ENCODE results near the gene PAK1.

GRCh38 chr11:77412814-77413213 is 61.1 kb downstream of the PAK1 start:
- no peak for TF ChIP-seq CTCF (IDR thresholded peaks at IDR 0.05; ENCODE audit: insufficient read depth, low read length)
- TF ChIP-seq GABPA (IDR thresholded peaks at IDR 0.05; ENCODE audit: low read depth): no peak
- no peak for TF ChIP-seq POLR2AphosphoS5 (IDR thresholded peaks at IDR 0.05; ENCODE audit: low read depth)
- no peak for TF ChIP-seq REST (IDR thresholded peaks at IDR 0.05; ENCODE audit: insufficient replicate concordance, low read depth)
